Left ventricle myocardium inferior (tissue), 1 donor: ENCODE measurements around the gene MED19. TPM values are rescaled to one million over a fixed set of nuclear protein-coding genes. Genes with fewer than 3 reads are reported as not detected.
"Not testable (repeated sequence)": the region's sequence is repeated elsewhere in the genome, so short reads cannot be mapped to it uniquely, and the experiment has no call there.

ENCODE experiments used
- DNase-seq: peaks from one replicate; pipeline ENCODE4 v3.0.0-alpha.2; 2020
- H3K27ac ChIP-seq: fragments of 200-600 bp; replicated peaks from 2 replicates; pipeline ENCODE4 v1.8.0; 2021
- H3K27me3 ChIP-seq: fragments of 200-600 bp; 2 replicates; pipeline ENCODE4 v1.8.0; 2021; ENCODE audit warnings: low read depth
- H3K36me3 ChIP-seq: fragments of 200-600 bp; 2 replicates; pipeline ENCODE4 v1.8.0; 2021
- H3K4me1 ChIP-seq: fragments of 200-600 bp; 2 replicates; pipeline ENCODE4 v1.8.0; 2021
- H3K4me3 ChIP-seq: fragments of 200-600 bp; 2 replicates; pipeline ENCODE4 v1.8.0; 2021; ENCODE audit warnings: mild to moderate bottlenecking, moderate library complexity
- H3K9me3 ChIP-seq: fragments of 200-600 bp; replicated peaks from 2 replicates; pipeline ENCODE4 v1.8.0; 2021
- CTCF ChIP-seq: fragments of 200-600 bp; IDR thresholded peaks from 2 replicates; pipeline ENCODE4 v1.8.0; 2021; ENCODE audit warnings: antibody characterized with exemption, mild to moderate bottlenecking, borderline replicate concordance
- intact Hi-C: fragments of 100-400 bp; cut with micrococcal nuclease; formaldehyde crosslinking; loops from one replicate; pipeline ENCODE4 v1.11.0; 2022
- total RNA-seq: library from RNA; stranded (reverse); fragmentation: NEBNext Ultra II Directional; extraction: Animal tissue kit (Norgen Biotek cat#: 25700); gene quantifications from one replicate; pipeline ENCODE4 v1.2.1, GENCODE V29; 2021
- donor health status: DM: no; HTN: yes; CAD: no; lungs with severe emphysema.

Gene MED19
- total RNA-seq, 1 donor from 2014 or later = 9.4 TPM

DNA sequence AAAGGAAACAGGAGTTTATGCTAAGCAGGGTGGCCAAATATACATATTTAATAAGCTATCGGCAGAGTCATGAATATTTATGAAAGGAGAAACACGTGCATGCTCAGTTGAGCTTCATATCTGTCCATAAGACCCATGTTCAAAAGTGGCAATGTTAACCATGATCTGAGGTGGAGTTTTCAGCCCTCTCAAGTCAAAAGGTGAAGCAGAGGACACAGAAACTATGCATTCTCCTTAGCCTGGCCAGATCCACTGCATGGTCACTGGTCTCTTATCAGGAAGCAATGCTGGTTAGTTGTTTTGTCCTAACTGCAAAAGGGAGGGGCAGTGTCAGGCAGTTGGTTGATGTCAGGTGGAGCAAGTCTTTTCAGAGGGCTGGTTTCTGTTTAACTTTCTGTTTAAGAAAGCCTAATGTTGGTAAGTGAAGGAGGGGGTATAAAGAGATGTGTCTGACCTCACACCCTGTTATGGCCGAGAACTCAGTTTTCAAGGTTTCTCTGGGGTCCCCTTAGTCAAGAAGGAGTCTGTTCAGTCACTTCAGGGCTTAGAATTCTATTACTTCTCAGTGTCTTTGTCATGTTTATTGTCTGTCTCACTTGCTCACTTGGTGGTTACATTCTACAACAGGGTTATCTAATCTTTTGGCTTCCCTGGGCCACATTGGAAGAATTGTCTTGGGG is 23.7 kb upstream of the MED19 start:
- no peak overlapping the region for H3K4me3 ChIP-seq
- intact Hi-C loops = no loop called here
- no peak for DNase-seq
- TF ChIP-seq CTCF = no peak
- H3K27me3 ChIP-seq = no peaks in the 10 kb centered on the region
- peak overlapping the region; percentile 72 for H3K27ac ChIP-seq
- peaks cover 44% of the 10 kb centered on the region for H3K36me3 ChIP-seq
- peaks cover 30% of the 10 kb centered on the region for H3K4me1 ChIP-seq
- H3K9me3 ChIP-seq = no peaks in the 10 kb centered on the region

DNA sequence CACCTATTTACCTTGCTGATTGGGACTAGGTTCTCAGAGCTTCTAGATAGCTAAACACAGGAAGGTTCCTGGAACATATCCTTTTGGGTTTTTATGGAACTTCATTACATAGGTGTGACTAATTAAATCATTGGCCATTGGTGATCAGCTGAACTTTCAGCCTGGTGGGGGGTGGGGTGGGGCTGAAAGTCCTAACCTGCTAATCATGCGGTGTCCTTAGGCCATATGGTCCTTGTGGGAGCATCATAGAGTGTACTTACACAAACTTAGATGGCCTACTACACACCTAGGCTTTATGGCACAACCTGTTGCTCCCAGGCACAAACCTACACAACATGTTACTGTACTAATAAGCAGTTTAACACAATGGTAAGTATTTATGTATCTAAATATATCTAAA is 20.6 kb upstream of the MED19 start:
- intact Hi-C loops = no loop called here

GRCh38 chr11:57729479-57729878 is 17.5 kb upstream of the MED19 start:
- Histone ChIP-seq H3K27ac (no peak overlapping the region), H3K36me3 (peaks cover 5% of the 10 kb centered on the region), H3K4me1 (peaks cover 22% of the 10 kb centered on the region), H3K9me3 (no peaks in the 10 kb centered on the region), H3K27me3 (no peaks in the 10 kb centered on the region), H3K4me3 (no peak overlapping the region)
- TF ChIP-seq CTCF = no peak
- no peak for DNase-seq
- intact Hi-C loops = no loop called here

More for the DNA sequence above, 20.6 kb upstream of the MED19 start:
- H3K27me3 ChIP-seq = no peaks in the 10 kb centered on the region
- H3K4me3 ChIP-seq = no peak overlapping the region
- no peak overlapping the region for H3K27ac ChIP-seq
- H3K36me3 ChIP-seq = peaks cover 17% of the 10 kb centered on the region
- H3K4me1 ChIP-seq = peaks cover 24% of the 10 kb centered on the region
- no peaks in the 10 kb centered on the region for H3K9me3 ChIP-seq
- no peak for TF ChIP-seq CTCF
- no peak for DNase-seq

- intact Hi-C loops = no loop called here
- H3K27ac ChIP-seq = no peak overlapping the region
These were observed 16.8 kb upstream of the MED19 start for GRCh38 chr11:57728829-57729228.

GRCh38 chr11:57727185-57727584 is 15.2 kb upstream of the MED19 start:
- no peak overlapping the region for H3K4me3 ChIP-seq
- no peaks in the 10 kb centered on the region for H3K27me3 ChIP-seq
- H3K27ac ChIP-seq = no peak overlapping the region
- peaks cover 26% of the 10 kb centered on the region for H3K4me1 ChIP-seq
- no peak for DNase-seq
- intact Hi-C loops = no loop called here
- no peak for TF ChIP-seq CTCF
- H3K9me3 ChIP-seq = no peaks in the 10 kb centered on the region
- H3K36me3 ChIP-seq = peaks cover 3% of the 10 kb centered on the region

More at GRCh38 chr11:57728829-57729228, 16.8 kb upstream of the MED19 start:
- H3K36me3 ChIP-seq = no peaks in the 10 kb centered on the region
- TF ChIP-seq CTCF = no peak
- no peak for DNase-seq
- H3K4me3 ChIP-seq = no peak overlapping the region
- H3K9me3 ChIP-seq = no peaks in the 10 kb centered on the region
- H3K27me3 ChIP-seq = no peaks in the 10 kb centered on the region
- H3K4me1 ChIP-seq = peaks cover 22% of the 10 kb centered on the region

DNA sequence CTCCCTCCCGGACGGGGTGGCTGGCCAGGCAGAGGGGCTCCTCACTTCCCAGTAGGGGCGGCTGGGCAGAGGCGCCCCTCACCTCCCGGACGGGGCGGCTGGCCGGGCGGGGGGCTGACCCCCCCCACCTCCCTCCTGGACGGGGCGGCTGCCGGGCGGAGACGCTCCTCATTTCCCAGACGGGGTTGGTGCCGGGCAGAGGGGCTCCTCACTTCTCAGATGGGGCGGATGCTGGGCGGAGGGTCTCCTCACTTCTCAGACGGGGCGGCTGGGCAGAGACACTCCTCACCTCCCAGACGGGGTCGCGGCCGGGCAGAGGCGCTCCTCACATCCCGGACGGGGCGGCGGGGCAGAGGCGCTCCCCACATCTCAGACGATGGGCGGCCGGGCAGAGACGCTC is 4.7 kb upstream of the MED19 start:
- peaks cover 21% of the 10 kb centered on the region for H3K36me3 ChIP-seq
- H3K27me3 ChIP-seq, H3K9me3 ChIP-seq, H3K27ac ChIP-seq, intact Hi-C loops, H3K4me3 ChIP-seq, DNase-seq: not testable (repeated sequence)
- H3K4me1 ChIP-seq = peaks cover 35% of the 10 kb centered on the region
